GM19372 (cell line): ENCODE measurements around the gene ZBTB7B.

Experiments
- ATAC-seq: cut with Tn5 transposase; IDR thresholded peaks from one replicate; pipeline ENCODE4 v1.9.1; 2021; ENCODE audit warnings: mild to moderate bottlenecking, low read depth, moderate library complexity; ENCODE audit not compliant: unreplicated experiment

ZBTB7B gene

GRCh38 chr1:155001675-155002463 is 733 bp upstream of the ZBTB7B start:
- peak; percentile 64 for ATAC-seq

- no peak for ATAC-seq
Measured at GRCh38 chr1:155003227-155003765, 694 bp downstream of the ZBTB7B start.

- no peak for ATAC-seq
Measured at GRCh38 chr1:155003766-155004351, 1.3 kb downstream of the ZBTB7B start.

DNA sequence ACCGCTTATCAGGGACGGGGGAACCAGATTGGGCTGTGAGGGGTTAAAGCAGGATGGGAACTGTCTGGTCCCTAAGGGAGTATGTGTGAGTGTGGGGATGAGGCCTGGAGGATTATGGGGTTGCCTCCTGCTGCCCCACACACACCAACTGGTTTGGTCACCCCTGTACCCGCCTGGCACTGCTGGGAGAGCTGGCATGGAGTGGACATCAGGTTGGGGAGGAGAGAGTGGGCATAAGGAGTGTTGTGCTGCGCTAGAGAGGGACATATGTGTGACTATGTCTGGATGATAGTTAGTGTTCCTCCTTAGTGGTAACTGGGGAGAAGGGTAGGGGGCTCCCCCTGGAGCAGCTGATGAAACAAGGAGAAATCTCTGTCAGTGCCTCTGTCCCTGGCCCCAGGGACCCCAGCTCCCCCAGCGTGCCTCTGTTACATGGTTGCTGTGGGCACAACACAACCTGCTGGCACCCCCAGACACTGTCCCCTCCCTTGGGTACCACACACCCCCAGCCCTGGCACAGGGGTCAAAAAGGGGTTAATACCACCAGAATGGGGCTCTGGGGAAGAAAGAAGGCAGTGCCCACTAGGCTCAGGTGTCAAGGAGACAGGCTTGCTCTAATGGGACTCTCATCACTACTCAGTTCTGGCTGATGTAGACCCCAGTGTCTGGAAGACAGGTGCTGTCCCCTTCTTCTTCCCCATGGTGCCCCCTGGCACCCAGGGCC is 1.9 kb downstream of the ZBTB7B start:
- ATAC-seq = no peak

- ATAC-seq = no peak
Measured at GRCh38 chr1:155005076-155006011, 2.7 kb downstream of the ZBTB7B start.

DNA sequence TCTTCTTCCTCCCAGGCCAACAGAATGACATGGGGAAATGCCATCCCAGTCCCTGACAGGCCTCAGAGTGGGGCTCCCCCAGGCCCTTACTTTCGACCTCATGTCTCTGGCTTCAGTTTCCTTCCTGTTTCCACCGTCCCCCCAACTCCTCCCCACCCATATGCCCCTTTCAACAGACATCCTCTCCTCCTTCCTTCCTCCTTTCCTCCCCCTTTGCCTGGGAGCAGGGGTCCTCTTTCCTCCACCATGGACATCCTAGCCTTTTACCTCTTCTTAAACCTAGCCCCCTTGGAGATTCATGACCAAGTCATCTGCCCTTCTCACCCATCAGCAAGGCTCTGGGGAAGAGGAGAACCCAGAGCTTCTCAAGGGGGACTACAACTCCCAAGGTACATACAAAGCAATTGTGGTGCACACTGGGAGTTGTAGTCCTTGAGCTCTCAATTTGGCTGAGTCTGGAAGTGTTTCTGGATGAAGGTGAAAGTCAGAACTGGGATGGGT is 4.0 kb downstream of the ZBTB7B start:
- no peak for ATAC-seq

GRCh38 chr1:155007251-155007828 is 4.7 kb downstream of the ZBTB7B start:
- ATAC-seq = no peak

DNA sequence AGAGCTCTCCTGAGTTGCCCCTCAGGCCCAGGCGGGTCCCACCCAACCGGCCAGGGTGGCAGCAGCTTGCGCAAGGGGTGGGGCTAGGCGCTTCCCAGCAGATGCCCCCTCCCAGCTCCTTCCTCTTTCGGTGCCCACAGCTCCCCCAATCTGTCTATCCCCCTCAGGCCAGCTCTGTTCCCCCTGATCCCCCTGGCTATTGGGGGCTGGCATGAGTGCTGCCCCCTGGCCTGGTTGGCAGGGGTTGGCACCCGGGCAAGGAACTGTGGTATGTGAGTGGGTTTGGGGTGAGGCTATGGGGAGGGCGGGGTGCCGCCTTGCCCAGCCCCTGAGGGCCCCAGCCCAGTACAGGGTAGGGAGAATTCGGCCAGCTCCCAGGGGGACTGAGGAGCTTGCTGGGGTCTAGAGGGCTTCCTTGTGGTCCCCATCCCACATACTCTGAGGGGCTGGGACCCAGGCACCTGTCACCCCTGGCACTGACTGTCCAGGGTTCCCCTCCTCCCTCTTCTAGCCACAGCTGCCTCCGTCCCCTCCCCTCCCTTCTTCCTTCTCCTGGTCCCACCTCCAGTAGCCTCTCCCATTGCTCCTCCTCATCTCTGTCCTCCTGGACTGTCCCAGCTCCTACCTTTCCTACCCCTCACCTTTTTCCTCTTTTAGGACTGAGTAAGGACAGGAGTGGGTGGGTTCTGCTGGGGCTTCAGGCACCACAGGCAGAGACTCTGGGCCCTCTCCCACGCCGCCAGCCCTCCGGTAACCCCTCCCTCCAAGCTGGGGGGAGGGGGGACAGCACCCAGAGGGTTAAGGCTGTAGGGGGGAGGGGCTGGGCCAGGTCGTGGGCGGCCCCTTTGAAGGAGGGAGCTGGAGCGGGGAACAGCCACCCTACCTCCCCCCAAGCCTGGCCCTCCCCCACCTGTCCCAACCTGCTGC is 5.7 kb downstream of the ZBTB7B start:
- no peak for ATAC-seq

DNA sequence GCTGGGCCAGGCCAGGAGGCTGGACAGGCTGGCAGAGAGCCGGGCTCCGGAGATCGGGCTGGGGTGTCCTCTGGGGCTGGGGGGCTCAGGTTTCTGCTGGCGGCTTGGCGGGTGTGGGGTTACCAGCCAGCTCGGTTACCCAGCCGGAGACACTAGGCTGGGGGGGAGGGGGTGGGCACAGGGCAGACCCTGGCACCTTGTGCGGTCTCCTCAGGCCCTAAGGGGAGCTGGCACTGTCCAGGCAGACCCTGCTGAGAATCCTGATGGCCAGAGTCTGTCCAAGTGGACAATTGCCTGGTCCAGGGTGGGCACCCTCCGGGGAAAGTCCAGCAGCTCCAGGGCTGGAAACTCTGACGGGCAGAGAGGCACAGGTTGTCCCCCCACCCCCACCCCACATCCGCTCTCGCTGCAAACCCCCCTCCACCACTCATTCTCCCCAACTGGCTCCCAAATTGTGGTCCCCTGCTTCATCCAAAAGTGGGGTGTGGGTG is 6.7 kb downstream of the ZBTB7B start:
- ATAC-seq = no peak

DNA sequence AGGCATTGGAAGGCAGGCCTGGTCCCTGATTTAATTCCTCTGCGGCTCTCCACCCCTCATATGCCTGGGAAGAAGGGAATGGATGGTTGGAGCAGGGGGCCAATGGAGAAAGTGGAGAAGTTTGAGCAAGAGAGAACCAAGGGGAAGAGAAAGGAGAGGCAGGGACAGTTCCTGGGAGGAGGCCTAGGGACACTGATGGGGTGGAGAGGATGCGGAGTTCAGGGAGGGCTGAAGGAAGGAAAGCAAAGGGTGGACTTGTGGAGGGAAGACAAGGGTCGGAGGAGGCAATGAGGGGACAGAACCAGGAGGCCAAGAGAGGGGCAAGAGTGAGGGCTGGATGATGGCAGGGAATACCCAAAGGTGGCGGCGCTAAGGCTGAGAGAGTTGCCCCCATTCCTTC is 7.1 kb downstream of the ZBTB7B start:
- ATAC-seq = no peak

DNA sequence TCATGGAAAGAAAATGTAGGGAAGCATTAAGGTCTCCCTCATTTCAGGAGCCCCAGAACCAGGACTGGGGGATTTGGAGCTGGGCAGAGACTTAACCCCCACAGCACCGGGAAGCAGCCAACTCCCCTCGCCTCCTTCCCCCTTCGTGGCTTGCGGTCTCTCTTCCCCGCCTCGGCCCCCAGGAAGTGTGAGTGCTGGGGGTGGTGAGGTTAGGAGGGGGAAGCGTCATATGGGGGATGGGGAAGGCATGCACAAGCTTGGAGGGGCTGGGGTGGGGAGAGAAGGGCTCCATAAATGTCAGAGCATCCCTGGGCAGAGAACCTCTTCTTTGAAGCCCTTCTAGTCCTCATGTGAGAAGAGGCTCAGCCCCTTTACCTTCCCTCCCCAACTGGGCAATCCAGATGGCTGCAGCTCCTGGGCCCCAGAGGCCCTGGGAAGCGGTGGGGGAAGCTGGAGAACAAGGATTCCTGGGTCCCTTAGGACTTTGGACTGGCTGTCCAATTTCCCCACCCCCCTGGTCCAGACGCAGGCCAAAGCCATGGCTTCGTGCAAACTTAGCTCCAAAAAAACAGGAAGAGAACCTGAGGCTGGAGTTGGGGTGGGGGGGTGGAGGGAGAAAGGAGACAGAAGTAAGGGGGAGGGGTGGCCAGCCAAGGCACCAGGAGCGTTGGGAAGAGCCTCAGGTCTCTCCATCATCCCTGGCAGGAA is 7.8 kb downstream of the ZBTB7B start:
- ATAC-seq = no peak

- ATAC-seq = no peak
Measured at GRCh38 chr1:155011004-155011416, 8.4 kb downstream of the ZBTB7B start.

DNA sequence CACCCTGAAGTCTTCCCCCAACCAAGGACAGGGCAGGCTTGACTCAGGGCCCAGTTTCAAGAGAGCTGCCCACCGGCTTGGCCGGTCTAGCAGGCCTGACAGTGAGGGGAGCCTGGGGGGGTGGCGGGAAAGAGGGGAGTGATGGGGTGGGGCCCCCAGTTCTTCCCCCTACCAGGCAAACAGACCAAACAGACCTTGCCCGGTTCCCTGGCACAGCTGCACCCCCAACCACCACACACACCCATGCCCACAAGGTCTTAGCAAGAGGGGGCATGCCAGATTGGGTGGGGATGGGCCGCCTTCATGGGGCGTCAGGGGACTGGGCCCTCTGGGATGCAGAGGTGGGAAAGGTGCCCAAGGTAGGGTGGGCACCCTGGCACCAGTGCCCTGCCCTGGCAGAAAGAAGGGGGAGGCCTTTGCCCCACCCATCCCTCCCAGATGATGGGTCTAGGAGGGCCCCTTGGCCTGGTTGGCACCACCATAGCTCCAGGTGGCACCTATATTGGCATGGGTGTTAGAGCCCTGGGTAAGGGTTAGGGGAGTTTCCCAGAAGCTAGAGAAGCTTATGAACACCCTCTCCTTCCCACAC is 8.9 kb downstream of the ZBTB7B start:
- no peak for ATAC-seq

DNA sequence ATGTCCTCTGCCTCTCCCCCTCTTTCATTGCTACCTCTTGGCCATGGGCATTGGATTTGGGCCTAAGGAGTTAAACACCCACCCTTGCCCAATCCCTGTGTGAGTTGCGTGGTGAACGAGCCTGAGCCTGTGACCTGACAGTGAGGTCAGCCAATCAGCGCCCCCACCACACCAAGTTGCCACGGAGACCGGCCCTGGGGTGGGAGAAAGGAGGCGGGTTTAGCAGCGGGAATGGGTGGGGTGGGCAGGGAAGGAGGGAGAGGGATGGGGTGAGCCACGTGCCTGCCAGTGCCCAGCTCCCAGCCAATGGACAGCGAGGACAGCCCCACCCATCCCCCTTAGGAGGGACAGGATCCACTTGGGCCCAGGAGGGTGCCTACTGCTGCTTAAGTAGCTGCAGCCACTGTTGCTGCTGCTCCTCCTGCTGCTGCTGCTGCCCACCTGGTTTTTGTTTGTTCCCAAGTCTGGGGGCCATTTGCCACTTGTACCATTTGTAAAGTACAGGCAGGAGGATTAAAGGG is 9.5 kb downstream of the ZBTB7B start:
- ATAC-seq = no peak

DNA sequence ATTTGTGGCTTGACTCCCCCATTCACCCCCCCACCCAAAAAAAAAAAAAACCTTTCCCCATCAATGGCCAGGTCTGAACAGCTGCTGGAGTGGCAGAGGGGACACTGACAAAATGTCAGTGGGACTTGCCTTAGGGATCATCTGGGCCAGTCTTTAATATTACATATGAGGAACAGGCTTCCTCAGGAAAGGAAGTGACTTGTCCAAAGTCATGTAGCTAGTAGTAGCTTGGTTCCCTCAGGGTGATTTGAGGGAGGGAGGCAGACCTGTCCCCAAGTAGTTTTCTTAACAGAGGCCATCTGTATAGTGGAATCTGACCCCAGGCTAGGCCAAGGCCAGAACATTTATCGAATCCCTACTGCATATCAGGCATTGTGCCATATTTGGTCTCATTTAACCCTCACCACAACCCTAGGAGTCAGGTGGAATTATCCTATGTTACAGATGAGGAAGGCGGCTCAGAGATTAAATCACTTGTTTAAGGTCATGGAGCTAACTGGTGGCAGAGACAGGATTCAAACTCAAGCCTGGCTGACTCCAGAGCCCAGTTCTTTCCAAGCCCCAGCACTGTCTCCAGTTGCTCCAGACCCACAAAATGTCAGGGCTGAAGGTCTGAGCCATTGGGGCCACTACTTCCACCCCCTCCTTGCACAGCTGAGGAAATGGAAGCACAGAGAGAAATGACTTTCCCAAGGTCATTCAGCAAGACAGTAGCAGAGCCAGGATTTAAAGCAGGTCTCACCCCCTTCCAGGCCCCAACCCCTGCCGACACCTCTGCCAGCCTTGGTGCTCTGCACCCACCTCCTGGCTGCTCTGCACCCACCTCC is 10.4 kb downstream of the ZBTB7B start:
- no peak for ATAC-seq

GRCh38 chr1:155013632-155014031 is 11.0 kb downstream of the ZBTB7B start:
- no peak for ATAC-seq
